ENCODE results near the gene MAP3K1.

The MAP3K1 gene

GRCh38 chr5:56862909-56863308 lies 47.6 kb downstream of the MAP3K1 start:
- Histone ChIP-seq H3K4me3 (ENCODE audit: low read depth, low read length) (no peak overlapping the region), H3K27ac (ENCODE audit: extremely low read depth, low read depth, low read length) (no peak overlapping the region), H3K36me3 (ENCODE audit: control insufficient read depth in 2 of 2, insufficient read depth in 1 of 2, low read length in 2 of 2) (peaks cover 20 to 40% of the 10 kb centered on the region in 2 experiments), H3K9me3 (ENCODE audit: control insufficient read depth, insufficient read depth, low read depth, low read length) (no peaks in the 10 kb centered on the region), H3K4me1 (ENCODE audit: control insufficient read depth, insufficient read depth, low read length) (no peaks in the 10 kb centered on the region)
- ChIA-PET CTCF (interaction anchor here (0.7 kb wide), 1 partner anchor 885 kb away, joined by 3 read pairs; no protein-coding TSS in a partner anchor), POLR2A (no interaction called here)
- TF ChIP-seq ZNF16 (tag by site-specific recombination; IDR thresholded peaks at IDR 0.05; ENCODE audit: low read depth): no peak
- TF ChIP-seq ZNF529 (tag by site-specific recombination; IDR thresholded peaks at IDR 0.05; ENCODE audit: insufficient replicate concordance): no peak
- TF ChIP-seq ZFP69B (tag by site-specific recombination; IDR thresholded peaks at IDR 0.05): no peak
- no peak for TF ChIP-seq ZBTB20 (tag by site-specific recombination; IDR thresholded peaks at IDR 0.05)
- TF ChIP-seq ZNF707 (tag by site-specific recombination; IDR thresholded peaks at IDR 0.05): no peak
- no peak for TF ChIP-seq ZNF398 (tag by site-specific recombination; IDR thresholded peaks at IDR 0.05)
- no peak for TF ChIP-seq PATZ1 (tag by site-specific recombination; IDR thresholded peaks at IDR 0.05)
- TF ChIP-seq ZNF521 (tag by site-specific recombination; IDR thresholded peaks at IDR 0.05): no peak
- no peak for TF ChIP-seq TSHZ1 (tag by site-specific recombination; IDR thresholded peaks at IDR 0.05; ENCODE audit: borderline replicate concordance)
- TF ChIP-seq ZNF266 (tag by site-specific recombination; IDR thresholded peaks at IDR 0.05; ENCODE audit: low read depth): no peak
- TF ChIP-seq ZBTB7A (tag by site-specific recombination; IDR thresholded peaks at IDR 0.05; ENCODE audit: low read depth): no peak
- no peak for TF ChIP-seq ZNF704 (tag by site-specific recombination; IDR thresholded peaks at IDR 0.05)
- TF ChIP-seq, protein P1, sequence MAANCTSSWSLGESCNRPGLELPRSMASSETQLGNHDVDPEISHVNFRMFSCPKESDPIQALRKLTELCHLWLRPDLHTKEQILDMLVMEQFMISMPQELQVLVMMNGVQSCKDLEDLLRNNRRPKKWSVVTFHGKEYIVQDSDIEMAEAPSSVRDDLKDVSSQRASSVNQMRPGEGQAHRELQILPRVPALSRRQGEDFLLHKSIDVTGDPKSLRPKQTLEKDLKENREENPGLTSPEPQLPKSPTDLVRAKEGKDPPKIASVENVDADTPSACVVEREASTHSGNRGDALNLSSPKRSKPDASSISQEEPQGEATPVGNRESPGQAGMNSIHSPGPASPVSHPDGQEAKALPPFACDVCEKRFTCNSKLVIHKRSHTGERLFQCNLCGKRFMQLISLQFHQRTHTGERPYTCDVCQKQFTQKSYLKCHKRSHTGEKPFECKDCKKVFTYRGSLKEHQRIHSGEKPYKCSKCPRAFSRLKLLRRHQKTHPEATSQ (tag by site-specific recombination; IDR thresholded peaks at IDR 0.05): no peak

GRCh38 chr5:56871777-56872176 lies 56.4 kb downstream of the MAP3K1 start:
- H3K4me1 ChIP-seq (ENCODE audit: control insufficient read depth, insufficient read depth, low read length): no peaks in the 10 kb centered on the region
- CTCF ChIA-PET: interaction anchor here (0.6 kb wide), 1 partner anchor 192 kb away, joined by 3 read pairs; no protein-coding TSS in a partner anchor
- peaks cover 26 to 49% of the 10 kb centered on the region in 2 experiments for H3K36me3 ChIP-seq (ENCODE audit: control insufficient read depth in 2 of 2, insufficient read depth in 1 of 2, low read length in 2 of 2)
- no peak overlapping the region for H3K27ac ChIP-seq (ENCODE audit: extremely low read depth, low read depth, low read length)
- H3K4me3 ChIP-seq (ENCODE audit: low read depth, low read length): no peak overlapping the region
- POLR2A ChIA-PET: no interaction called here
- TF ChIP-seq ZNF239 (tag by site-specific recombination; IDR thresholded peaks at IDR 0.05) (no peak), ZNF529 (tag by site-specific recombination; IDR thresholded peaks at IDR 0.05; ENCODE audit: insufficient replicate concordance) (no peak), OSR2 (tag by site-specific recombination; IDR thresholded peaks at IDR 0.05) (no peak), ZNF132 (tag by site-specific recombination; IDR thresholded peaks at IDR 0.05; ENCODE audit: borderline replicate concordance) (no peak)
- H3K9me3 ChIP-seq (ENCODE audit: control insufficient read depth, insufficient read depth, low read depth, low read length): no peaks in the 10 kb centered on the region
